GM12872 (cell line): Measurements from ENCODE around the gene TTC9.

Source experiments
- CTCF ChIP-seq: IDR thresholded peaks from 3 replicates; pipeline ENCODE4 v1.5.1; 2011; ENCODE audit warnings: low read depth, mild to moderate bottlenecking, low read length, moderate library complexity; ENCODE audit not compliant: insufficient read depth

The TTC9 gene

GRCh38 chr14:70646705-70647104 lies 5.0 kb downstream of the TTC9 start:
- TF ChIP-seq CTCF = no peak

GRCh38 chr14:70648346-70648745 lies 6.6 kb downstream of the TTC9 start:
- no peak for TF ChIP-seq CTCF

- TF ChIP-seq CTCF = no peak
Observed at GRCh38 chr14:70649803-70650202, 8.1 kb downstream of the TTC9 start.

- no peak for TF ChIP-seq CTCF
Observed at GRCh38 chr14:70651522-70651921, 9.8 kb downstream of the TTC9 start.

- TF ChIP-seq CTCF = no peak
Observed at GRCh38 chr14:70652871-70653270, 11.2 kb downstream of the TTC9 start.

GRCh38 chr14:70653662-70654061 lies 11.9 kb downstream of the TTC9 start:
- no peak for TF ChIP-seq CTCF

GRCh38 chr14:70654632-70655031 lies 12.9 kb downstream of the TTC9 start:
- no peak for TF ChIP-seq CTCF

- TF ChIP-seq CTCF = no peak
Observed at GRCh38 chr14:70655110-70655826, 13.6 kb downstream of the TTC9 start.
